ENCODE measurements around the gene AFF3.

GRCh38 chr2:100141906-100142305 lies 484 bp downstream of the AFF3 start:
- TF ChIP-seq CTCF (conservative IDR thresholded peaks at IDR 0.05; ENCODE audit: low read depth, low read length) (no peak), EZH2 (IDR thresholded peaks at IDR 0.05; ENCODE audit: borderline replicate concordance, low read depth, low read length, poor library complexity, severe bottlenecking) (no peak)

Measured in A673 (cell line).